Neural progenitor cell (in vitro differentiated cells): ENCODE results near the gene METRN. TPM values are rescaled to one million over a fixed set of nuclear protein-coding genes. Genes with fewer than 3 reads are reported as not detected.
A peak's percentile ranks its signal among the peaks of the same experiment; 100 is the strongest.
"Not testable (repeated sequence)": the region's sequence is repeated elsewhere in the genome, so short reads cannot be mapped to it uniquely, and the experiment has no call there.

Experiments
- DNase-seq: peaks from one replicate; pipeline ENCODE4 v3.0.0-alpha.2; 2016; ENCODE audit warnings: low spot score
- H2AFZ ChIP-seq: fragments of 200-600 bp; sonication (generic); replicated peaks from 2 replicates; pipeline ENCODE4 v1.6.1; 2016; ENCODE audit warnings: antibody characterized with exemption
- H3F3A ChIP-seq: fragments of 200-600 bp; sonication (generic); 2 replicates; pipeline ENCODE4 v1.6.1; 2016; ENCODE audit warnings: antibody characterized with exemption, low read depth
- H3K27ac ChIP-seq: fragments of 200-600 bp; sonication (generic); 2 replicates; pipeline ENCODE4 v1.5.1; 2016; ENCODE audit warnings: mild to moderate bottlenecking
- H3K27me3 ChIP-seq: fragments of 200-600 bp; sonication (generic); 2 replicates; pipeline ENCODE4 v1.6.1; 2016; ENCODE audit warnings: mild to moderate bottlenecking, moderate library complexity
- H3K36me3 ChIP-seq: fragments of 200-600 bp; sonication (generic); 2 replicates; pipeline ENCODE4 v1.5.1; 2016
- H3K4me1 ChIP-seq: fragments of 200-600 bp; sonication (generic); 2 replicates; pipeline ENCODE4 v1.6.1; 2016; ENCODE audit warnings: mixed run types
- H3K4me2 ChIP-seq: fragments of 200-600 bp; sonication (generic); 2 replicates; pipeline ENCODE4 v1.6.1; 2016
- H3K4me3 ChIP-seq: fragments of 200-600 bp; sonication (generic); 2 replicates; pipeline ENCODE4 v1.5.1; 2016
- H3K79me2 ChIP-seq: fragments of 200-600 bp; sonication (generic); 2 replicates; pipeline ENCODE4 v1.6.1; 2016; ENCODE audit warnings: low read depth
- H3K9ac ChIP-seq: fragments of 200-600 bp; sonication (generic); 2 replicates; pipeline ENCODE4 v1.6.1; 2016
- H3K9me3 ChIP-seq: fragments of 200-600 bp; sonication (generic); 2 replicates; pipeline ENCODE4 v1.5.1; 2016; ENCODE audit warnings: low read depth
- H4K20me1 ChIP-seq: fragments of 200-600 bp; sonication (generic); 2 replicates; pipeline ENCODE4 v1.6.1; 2016; ENCODE audit warnings: low read depth
- H3K27ac Mint-ChIP-seq: 3 replicates; pipeline ENCODE4 v1.8.0; 2021; ENCODE audit warnings: mixed read lengths
- H3K27me3 Mint-ChIP-seq: 2 replicates; pipeline ENCODE4 v1.8.0; 2022; ENCODE audit warnings: low read depth, mild to moderate bottlenecking, inconsistent platforms, moderate library complexity, mixed read lengths; ENCODE audit not compliant: insufficient read depth
- H3K36me3 Mint-ChIP-seq: 3 replicates; pipeline ENCODE4 v1.8.0; 2021; ENCODE audit warnings: mixed read lengths
- H3K4me1 Mint-ChIP-seq: 3 replicates; pipeline ENCODE4 v1.8.0; 2021; ENCODE audit warnings: mixed read lengths
- H3K4me3 Mint-ChIP-seq: 3 replicates; pipeline ENCODE4 v1.8.0; 2021; ENCODE audit warnings: mild to moderate bottlenecking, moderate library complexity, mixed read lengths
- H3K9me3 Mint-ChIP-seq: 3 replicates; pipeline ENCODE4 v1.8.0; 2020; ENCODE audit warnings: mixed read lengths
- EZH2 ChIP-seq: fragments of 200-600 bp; sonication (generic); IDR thresholded peaks from 2 replicates; pipeline ENCODE4 v1.6.1; 2017; ENCODE audit warnings: antibody characterized with exemption, mild to moderate bottlenecking, moderate library complexity
- EZH2phosphoT487 ChIP-seq: fragments of 200-600 bp; sonication (generic); IDR thresholded peaks from 2 replicates; pipeline ENCODE4 v1.6.1; 2017; ENCODE audit warnings: antibody characterized with exemption
- total RNA-seq: library from RNA; depleted of rRNA; stranded (reverse); fragments of >200 nt; gene quantifications from 2 replicates; pipeline ENCODE4 v1.2.3, GENCODE V29; 2015; ENCODE audit warnings: low replicate concordance
- TF ChIP-seq, protein P1 (sequence below): fragments of 200-600 bp; sonication (generic); IDR thresholded peaks from 2 replicates; pipeline ENCODE4 v1.5.1; 2017; ENCODE audit warnings: antibody characterized with exemption, mild to moderate bottlenecking

METRN gene
- total RNA-seq, 1 donor from 2014 or later = 24.3 TPM

GRCh38 chr16:750485-750884, 35.6 kb downstream of the METRN start:
- H3K79me2 ChIP-seq = no peaks in the 10 kb centered on the region
- no peaks in the 10 kb centered on the region for H4K20me1 ChIP-seq
- no peaks in the 10 kb centered on the region for H3K36me3 ChIP-seq
- peak overlapping the region; percentile 43 for H3K4me3 Mint-ChIP-seq
- H3K27me3 Mint-ChIP-seq = peaks cover 8% of the 10 kb centered on the region
- H2AFZ ChIP-seq = no peak overlapping the region
- H3K9me3 Mint-ChIP-seq = no peaks in the 10 kb centered on the region
- no peak overlapping the region for H3K4me3 ChIP-seq
- peaks cover 34% of the 10 kb centered on the region for H3K4me1 Mint-ChIP-seq
- no peaks in the 10 kb centered on the region for H3K9me3 ChIP-seq
- no peaks in the 10 kb centered on the region for H3K27me3 ChIP-seq
- peak overlapping the region; percentile 42 for H3K27ac Mint-ChIP-seq
- H3K27ac ChIP-seq = no peak overlapping the region
- no peak for TF ChIP-seq EZH2
- TF ChIP-seq, protein P1, sequence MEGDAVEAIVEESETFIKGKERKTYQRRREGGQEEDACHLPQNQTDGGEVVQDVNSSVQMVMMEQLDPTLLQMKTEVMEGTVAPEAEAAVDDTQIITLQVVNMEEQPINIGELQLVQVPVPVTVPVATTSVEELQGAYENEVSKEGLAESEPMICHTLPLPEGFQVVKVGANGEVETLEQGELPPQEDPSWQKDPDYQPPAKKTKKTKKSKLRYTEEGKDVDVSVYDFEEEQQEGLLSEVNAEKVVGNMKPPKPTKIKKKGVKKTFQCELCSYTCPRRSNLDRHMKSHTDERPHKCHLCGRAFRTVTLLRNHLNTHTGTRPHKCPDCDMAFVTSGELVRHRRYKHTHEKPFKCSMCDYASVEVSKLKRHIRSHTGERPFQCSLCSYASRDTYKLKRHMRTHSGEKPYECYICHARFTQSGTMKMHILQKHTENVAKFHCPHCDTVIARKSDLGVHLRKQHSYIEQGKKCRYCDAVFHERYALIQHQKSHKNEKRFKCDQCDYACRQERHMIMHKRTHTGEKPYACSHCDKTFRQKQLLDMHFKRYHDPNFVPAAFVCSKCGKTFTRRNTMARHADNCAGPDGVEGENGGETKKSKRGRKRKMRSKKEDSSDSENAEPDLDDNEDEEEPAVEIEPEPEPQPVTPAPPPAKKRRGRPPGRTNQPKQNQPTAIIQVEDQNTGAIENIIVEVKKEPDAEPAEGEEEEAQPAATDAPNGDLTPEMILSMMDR = no peak
- no peak for TF ChIP-seq EZH2phosphoT487
- H3K9ac ChIP-seq = no peak overlapping the region
- peak overlapping the region; percentile 73 for H3K4me2 ChIP-seq
- peaks cover 21% of the 10 kb centered on the region for H3F3A ChIP-seq
- no peaks in the 10 kb centered on the region for H3K36me3 Mint-ChIP-seq
- no peak for DNase-seq
- peaks cover 22% of the 10 kb centered on the region for H3K4me1 ChIP-seq

DNA sequence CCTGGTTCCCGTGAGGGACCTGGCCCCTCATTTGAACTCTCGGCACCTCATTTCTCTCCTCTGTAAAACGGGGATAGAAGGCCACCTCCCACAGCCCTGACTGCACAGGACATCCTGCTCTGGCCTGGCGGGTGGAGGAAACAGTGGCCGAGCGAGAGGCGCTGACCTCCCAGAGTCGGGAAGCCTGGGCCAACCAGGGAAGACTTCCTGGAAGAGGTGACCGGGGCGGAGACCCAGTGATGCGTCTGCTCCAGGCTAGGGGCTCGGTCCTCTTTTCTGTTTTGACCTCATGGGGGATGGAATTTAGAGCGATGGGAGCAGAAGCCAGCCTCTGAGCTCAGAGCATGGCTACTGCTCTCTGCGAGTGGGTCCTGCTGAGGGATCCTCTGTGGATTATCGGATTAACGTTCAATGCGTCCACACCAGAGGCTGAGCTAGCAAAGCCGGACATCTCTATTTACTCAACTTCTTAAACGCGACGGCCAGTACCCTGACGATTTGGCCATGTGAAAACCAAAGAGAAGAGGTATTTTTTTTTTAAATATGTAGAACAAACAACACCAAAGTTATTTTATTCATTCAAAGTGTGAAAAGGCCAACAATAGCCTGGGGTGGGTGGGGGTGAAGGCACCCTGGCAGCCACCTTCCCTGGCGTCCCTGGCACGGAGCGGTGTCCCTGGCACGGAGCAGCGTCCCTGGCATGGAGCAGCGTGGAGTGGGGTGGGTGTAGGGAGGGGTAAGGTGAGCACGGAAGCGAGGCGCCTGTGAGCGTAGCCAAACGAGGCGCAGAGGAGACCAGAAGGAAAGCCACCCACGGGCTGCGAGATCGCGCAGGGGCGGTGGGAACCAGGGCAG, 36.5 kb downstream of the METRN start:
- Histone ChIP-seq H3K36me3 (no peaks in the 10 kb centered on the region), H3K4me2 (peak overlapping the region; percentile 73), H3K9ac (no peak overlapping the region), H2AFZ (peak overlapping the region; percentile 81), H3K4me1 (peaks cover 22% of the 10 kb centered on the region), H3K27me3 (no peaks in the 10 kb centered on the region), H3K79me2 (no peaks in the 10 kb centered on the region), H3F3A (peaks cover 21% of the 10 kb centered on the region), H3K27ac (no peak overlapping the region), H4K20me1 (no peaks in the 10 kb centered on the region), H3K9me3 (no peaks in the 10 kb centered on the region), H3K4me3 (no peak overlapping the region)
- H3K4me3 Mint-ChIP-seq = peak overlapping the region; percentile 73
- peaks cover 34% of the 10 kb centered on the region for H3K4me1 Mint-ChIP-seq
- no peaks in the 10 kb centered on the region for H3K36me3 Mint-ChIP-seq
- peaks cover 10% of the 10 kb centered on the region for H3K27me3 Mint-ChIP-seq
- DNase-seq = peak; percentile 58
- no peak for TF ChIP-seq EZH2
- H3K27ac Mint-ChIP-seq = peak overlapping the region; percentile 93
- H3K9me3 Mint-ChIP-seq = peaks cover 2% of the 10 kb centered on the region

GRCh38 chr16:752007-752312, 37.0 kb downstream of the METRN start:
- no peaks in the 10 kb centered on the region for H3K36me3 ChIP-seq
- H3K9me3 Mint-ChIP-seq = peaks cover 5% of the 10 kb centered on the region
- peaks cover 21% of the 10 kb centered on the region for H3F3A ChIP-seq
- H3K4me3 Mint-ChIP-seq = peak overlapping the region; percentile 73
- peak overlapping the region; percentile 81 for H2AFZ ChIP-seq
- H3K36me3 Mint-ChIP-seq = no peaks in the 10 kb centered on the region
- no peaks in the 10 kb centered on the region for H3K9me3 ChIP-seq
- no peak for TF ChIP-seq EZH2
- TF ChIP-seq EZH2phosphoT487 = no peak
- TF ChIP-seq, protein P1 = no peak
- H3K4me1 ChIP-seq = peaks cover 22% of the 10 kb centered on the region
- H3K4me3 ChIP-seq = peak overlapping the region; percentile 18
- peaks cover 10% of the 10 kb centered on the region for H3K27me3 Mint-ChIP-seq
- peak overlapping the region; percentile 73 for H3K4me2 ChIP-seq
- peak; percentile 61 for DNase-seq
- no peaks in the 10 kb centered on the region for H3K27me3 ChIP-seq
- H3K27ac Mint-ChIP-seq = peak overlapping the region; percentile 93
- H3K27ac ChIP-seq = no peak overlapping the region
- H4K20me1 ChIP-seq = no peaks in the 10 kb centered on the region
- no peak overlapping the region for H3K9ac ChIP-seq
- no peaks in the 10 kb centered on the region for H3K79me2 ChIP-seq
- H3K4me1 Mint-ChIP-seq = peaks cover 34% of the 10 kb centered on the region

- Mint-ChIP-seq H3K27me3 (peaks cover 13% of the 10 kb centered on the region), H3K4me1 (peaks cover 37% of the 10 kb centered on the region), H3K9me3 (peaks cover 10% of the 10 kb centered on the region)
- H2AFZ ChIP-seq, H3K4me3 Mint-ChIP-seq, H3K4me3 ChIP-seq, H3K9me3 ChIP-seq, DNase-seq, H4K20me1 ChIP-seq, H3K9ac ChIP-seq, H3K4me2 ChIP-seq, H3K27ac ChIP-seq, H3K27ac Mint-ChIP-seq, H3K36me3 Mint-ChIP-seq, H3K79me2 ChIP-seq, H3K27me3 ChIP-seq, H3K36me3 ChIP-seq: not testable (repeated sequence)
- peaks cover 21% of the 10 kb centered on the region for H3F3A ChIP-seq
- H3K4me1 ChIP-seq = peaks cover 22% of the 10 kb centered on the region
Measured at GRCh38 chr16:754121-754607, 39.2 kb downstream of the METRN start.
